Natural killer cell (primary cell): Measurements from ENCODE around the gene UBE3B. TPM values are rescaled to one million over a fixed set of nuclear protein-coding genes. Genes with fewer than 3 reads are reported as not detected.

ENCODE experiments used
- ATAC-seq, 3 donors: fragments of 150-1000 bp in 2 of 3; fragments of 200-7000 bp in 1 of 3; cut with Tn5 transposase; 1 replicate in 1 of 3; 2 replicates in 2 of 3; pipeline ENCODE4 v1.10.0; 2021; ENCODE audit warnings: mild to moderate bottlenecking in 2 of 3, moderate library complexity in 2 of 3
- DNase-seq, 2 donors: peaks; one replicate each; pipeline versions ENCODE4 v3.0.0 to v3.0.0-alpha.2; 2013 to 2021; ENCODE audit warnings: mixed read lengths in 1 of 2
- H3K27ac ChIP-seq: one replicate; pipeline ENCODE4 v1.5.1; 2013; ENCODE audit warnings: mild to moderate bottlenecking, low read length
- H3K27me3 ChIP-seq: one replicate; pipeline ENCODE4 v1.6.1; 2013; ENCODE audit warnings: low read length; ENCODE audit not compliant: control insufficient read depth, insufficient read depth
- H3K36me3 ChIP-seq: one replicate; pipeline ENCODE4 v1.6.1; 2013; ENCODE audit warnings: low read length; ENCODE audit not compliant: control insufficient read depth, insufficient read depth
- H3K4me1 ChIP-seq: one replicate; pipeline ENCODE4 v1.6.1; 2013; ENCODE audit warnings: low read length; ENCODE audit not compliant: control insufficient read depth, insufficient read depth
- H3K4me3 ChIP-seq: one replicate; pipeline ENCODE4 v1.5.1; 2013; ENCODE audit warnings: low read length
- H3K9me3 ChIP-seq: one replicate; pipeline ENCODE4 v1.6.1; 2013; ENCODE audit warnings: low read length; ENCODE audit not compliant: control insufficient read depth, insufficient read depth
- H3K27ac Mint-ChIP-seq, 2 donors: one replicate each; pipeline ENCODE4 v1.8.0; 2022; ENCODE audit warnings: mild to moderate bottlenecking in 2 of 2, mixed read lengths in 2 of 2, moderate library complexity in 1 of 2
- H3K27me3 Mint-ChIP-seq, 2 donors: one replicate each; pipeline ENCODE4 v1.8.0; 2022; ENCODE audit warnings: low read depth in 2 of 2, mixed read lengths in 2 of 2
- H3K36me3 Mint-ChIP-seq: one replicate; pipeline ENCODE4 v1.8.0; 2022; ENCODE audit warnings: mixed read lengths
- H3K4me1 Mint-ChIP-seq, 2 donors: one replicate each; pipeline ENCODE4 v1.8.0; 2022; ENCODE audit warnings: mixed read lengths in 2 of 2
- H3K4me3 Mint-ChIP-seq: one replicate; pipeline ENCODE4 v1.8.0; 2022; ENCODE audit warnings: mild to moderate bottlenecking, moderate library complexity, mixed read lengths
- H3K9me3 Mint-ChIP-seq, 2 donors: one replicate each; pipeline ENCODE4 v1.8.0; 2022; ENCODE audit warnings: mixed read lengths in 2 of 2
- whole genome bisulfite sequencing: methylation state at CpG from one replicate; pipeline ENCODE4 v1.1.7; 2013; ENCODE audit warnings: missing lambda C conversion rate; ENCODE audit not compliant: insufficient coverage; 5-methylcytosine and 5-hydroxymethylcytosine counted together
- intact Hi-C: fragments of 100-400 bp; cut with micrococcal nuclease; formaldehyde crosslinking; loops from one replicate; pipeline ENCODE4 v1.14.2; 2022
- total RNA-seq, 4 donors: library from RNA; stranded (reverse); fragments of 120-200 nt in 1 of 4; gene quantifications; one replicate each; pipeline versions ENCODE4 v1.2.3 to v1.2.4, GENCODE V29; 2013 to 2022
- TF ChIP-seq, protein P1 (sequence below): fragments of 200-600 bp; IDR thresholded peaks from one replicate; pipeline ENCODE4 v1.8.0; 2022; ENCODE audit warnings: antibody characterized with exemption

UBE3B gene
- total RNA-seq, 3 donors from 2014 or later (not counting 1 experiment from before 2014, with no cell fraction given): 32.2 to 46.7 (median 39.5) TPM

DNA sequence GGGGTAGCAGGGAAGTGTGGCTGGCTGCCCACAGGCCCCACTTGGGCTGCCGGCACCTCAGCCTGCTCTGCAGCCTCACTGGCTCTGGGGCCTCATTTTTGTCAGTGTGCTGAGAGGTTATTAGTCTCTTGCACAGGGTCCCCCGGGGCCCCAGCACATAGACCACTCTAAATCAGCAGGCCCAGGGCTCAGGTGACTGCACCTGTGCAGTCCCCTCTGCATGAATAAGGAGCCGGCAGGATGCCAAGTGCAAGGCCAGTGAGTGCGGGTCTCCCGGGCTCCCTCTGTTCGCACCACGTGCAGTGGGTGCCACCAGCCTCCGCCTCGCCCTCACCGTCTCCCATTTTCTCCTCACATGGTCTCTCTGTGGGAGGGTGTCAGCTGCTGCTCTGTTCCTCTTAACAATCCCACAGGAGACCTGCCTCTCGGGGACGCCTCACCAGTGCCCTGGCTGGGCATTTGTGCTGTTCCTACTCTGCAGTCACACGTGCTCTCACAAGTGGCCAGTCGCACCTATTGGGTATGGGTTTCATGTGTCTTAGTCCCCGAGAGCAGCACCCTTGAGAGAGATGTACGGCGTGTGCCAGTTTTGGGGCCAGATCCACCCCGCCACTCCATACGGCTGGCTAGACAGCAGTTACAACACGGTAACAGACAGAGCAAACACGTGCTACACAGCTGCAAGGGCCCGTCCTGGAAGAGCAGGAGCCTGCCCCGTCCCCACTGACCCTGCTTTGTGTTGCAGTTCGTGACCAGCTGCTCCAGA, 55.5 kb downstream of the UBE3B start:
- Mint-ChIP-seq H3K4me3 (no peak overlapping the region), H3K4me1 (no peaks in the 10 kb centered on the region), H3K27ac (no peak overlapping the region), H3K27me3 (no peaks in the 10 kb centered on the region), H3K9me3 (no peaks in the 10 kb centered on the region), H3K36me3 (no peaks in the 10 kb centered on the region)
- no peaks in the 10 kb centered on the region for H3K27me3 ChIP-seq
- no peaks in the 10 kb centered on the region for H3K4me1 ChIP-seq
- no peak overlapping the region for H3K27ac ChIP-seq
- no peak overlapping the region for H3K4me3 ChIP-seq
- no peaks in the 10 kb centered on the region for H3K9me3 ChIP-seq
- 93% methylated on average over 24 of the region's 24 CpGs for WGBS
- intact Hi-C loops: no loop called here
- DNase-seq: no peak
- TF ChIP-seq, protein P1, sequence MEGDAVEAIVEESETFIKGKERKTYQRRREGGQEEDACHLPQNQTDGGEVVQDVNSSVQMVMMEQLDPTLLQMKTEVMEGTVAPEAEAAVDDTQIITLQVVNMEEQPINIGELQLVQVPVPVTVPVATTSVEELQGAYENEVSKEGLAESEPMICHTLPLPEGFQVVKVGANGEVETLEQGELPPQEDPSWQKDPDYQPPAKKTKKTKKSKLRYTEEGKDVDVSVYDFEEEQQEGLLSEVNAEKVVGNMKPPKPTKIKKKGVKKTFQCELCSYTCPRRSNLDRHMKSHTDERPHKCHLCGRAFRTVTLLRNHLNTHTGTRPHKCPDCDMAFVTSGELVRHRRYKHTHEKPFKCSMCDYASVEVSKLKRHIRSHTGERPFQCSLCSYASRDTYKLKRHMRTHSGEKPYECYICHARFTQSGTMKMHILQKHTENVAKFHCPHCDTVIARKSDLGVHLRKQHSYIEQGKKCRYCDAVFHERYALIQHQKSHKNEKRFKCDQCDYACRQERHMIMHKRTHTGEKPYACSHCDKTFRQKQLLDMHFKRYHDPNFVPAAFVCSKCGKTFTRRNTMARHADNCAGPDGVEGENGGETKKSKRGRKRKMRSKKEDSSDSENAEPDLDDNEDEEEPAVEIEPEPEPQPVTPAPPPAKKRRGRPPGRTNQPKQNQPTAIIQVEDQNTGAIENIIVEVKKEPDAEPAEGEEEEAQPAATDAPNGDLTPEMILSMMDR: no peak
- no peak for ATAC-seq
- peaks cover 29% of the 10 kb centered on the region for H3K36me3 ChIP-seq

DNA sequence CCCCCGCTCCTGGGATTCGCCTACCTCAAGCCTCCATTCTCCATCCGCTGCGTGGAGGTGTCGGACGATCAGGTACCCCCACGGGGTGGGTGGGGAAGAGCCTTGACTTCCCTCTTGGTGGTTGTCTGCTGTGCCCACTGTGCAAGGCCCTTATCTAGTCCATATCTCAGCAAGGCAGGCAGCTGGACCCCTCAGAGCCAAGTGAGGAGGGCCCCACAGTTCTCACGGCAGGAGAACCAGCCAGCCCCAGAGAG, 56.0 kb downstream of the UBE3B start:
- TF ChIP-seq, protein P1: no peak
- H3K27me3 ChIP-seq: no peaks in the 10 kb centered on the region
- H3K4me3 Mint-ChIP-seq: no peak overlapping the region
- H3K36me3 Mint-ChIP-seq: no peaks in the 10 kb centered on the region
- no peak overlapping the region for H3K27ac ChIP-seq
- DNase-seq (no peak), ATAC-seq (no peak)
- intact Hi-C loops: no loop called here
- peaks cover 28% of the 10 kb centered on the region for H3K36me3 ChIP-seq
- no peaks in the 10 kb centered on the region for H3K9me3 ChIP-seq
- no peaks in the 10 kb centered on the region for H3K4me1 ChIP-seq
- WGBS: 96% methylated on average over 7 of the region's 8 CpGs
- no peaks in the 10 kb centered on the region for H3K4me1 Mint-ChIP-seq
- H3K4me3 ChIP-seq: no peak overlapping the region
- H3K9me3 Mint-ChIP-seq: no peaks in the 10 kb centered on the region
- H3K27ac Mint-ChIP-seq: no peak overlapping the region
- no peaks in the 10 kb centered on the region for H3K27me3 Mint-ChIP-seq

DNA sequence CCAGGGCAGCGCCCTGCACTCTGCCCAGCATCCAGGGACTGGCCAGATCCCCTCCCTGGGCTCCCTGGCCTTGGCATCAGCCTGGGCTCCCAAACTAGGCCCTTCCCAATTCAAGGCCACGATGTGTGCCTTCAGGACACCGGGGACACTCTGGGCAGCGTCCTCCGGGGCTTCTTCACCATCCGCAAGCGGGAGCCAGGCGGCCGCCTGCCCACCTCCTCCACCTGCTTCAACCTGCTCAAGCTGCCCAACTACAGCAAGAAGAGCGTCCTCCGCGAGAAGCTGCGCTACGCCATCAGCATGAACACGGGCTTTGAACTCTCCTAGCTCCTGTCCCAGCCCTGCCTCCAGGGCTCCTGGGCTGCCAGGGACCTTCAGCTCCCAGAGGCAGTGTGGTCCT, 57.0 kb downstream of the UBE3B start:
- Mint-ChIP-seq H3K27me3 (no peaks in the 10 kb centered on the region), H3K4me3 (no peak overlapping the region), H3K4me1 (no peaks in the 10 kb centered on the region), H3K9me3 (no peaks in the 10 kb centered on the region), H3K27ac (peak overlapping the region in 1 of 2 donors; percentile 24), H3K36me3 (no peaks in the 10 kb centered on the region)
- H3K27ac ChIP-seq: no peak overlapping the region
- TF ChIP-seq, protein P1: no peak
- no peak overlapping the region for H3K4me3 ChIP-seq
- H3K9me3 ChIP-seq: no peaks in the 10 kb centered on the region
- ATAC-seq: no peak
- intact Hi-C loops: no loop called here
- no peaks in the 10 kb centered on the region for H3K27me3 ChIP-seq
- no peaks in the 10 kb centered on the region for H3K4me1 ChIP-seq
- peaks cover 23% of the 10 kb centered on the region for H3K36me3 ChIP-seq
- DNase-seq: no peak
- 97% methylated on average over 15 of the region's 15 CpGs for WGBS
